ENCODE data around the gene CCDC110. TPM values are rescaled to one million over a fixed set of nuclear protein-coding genes. Genes with fewer than 3 reads are reported as not detected.

CCDC110 gene
- total and polyA plus RNA-seq, 7 donors = 0.69 to 9.3 (median 1.6) TPM

DNA sequence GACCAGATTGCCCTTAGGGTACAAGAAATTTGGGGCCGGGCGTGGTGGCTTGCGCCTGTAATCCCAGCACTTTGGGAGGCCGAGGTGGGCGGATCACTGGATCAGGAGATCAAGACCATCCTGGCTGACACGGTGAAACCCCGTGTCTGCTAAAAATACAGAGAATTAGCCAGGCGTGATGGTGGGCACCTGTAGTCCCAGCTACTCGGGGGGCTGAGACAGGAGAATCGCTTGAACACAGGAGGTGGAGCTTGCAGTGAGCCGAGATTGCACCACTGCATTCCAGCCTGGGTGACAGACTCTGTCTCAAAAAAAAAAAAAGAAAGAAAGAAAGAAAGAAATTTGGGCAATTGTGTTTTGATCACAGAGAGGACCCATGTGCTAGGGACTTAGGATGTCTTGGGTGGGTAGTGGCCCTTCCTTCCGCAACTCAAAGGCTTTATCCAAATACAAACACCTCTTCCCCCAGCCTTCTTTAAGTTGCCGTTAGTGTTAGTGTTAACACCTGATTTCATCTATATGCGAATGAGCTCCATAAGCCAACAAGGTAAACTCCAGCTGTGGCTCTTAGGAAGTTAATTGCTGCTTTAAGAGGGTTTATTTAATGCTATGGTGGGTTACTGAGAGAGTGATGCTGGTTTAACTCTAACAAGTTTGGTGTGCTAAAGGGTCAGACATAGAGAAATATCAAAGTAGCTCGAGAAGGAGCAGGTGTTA is 8.6 kb upstream of the CCDC110 start:
- Histone ChIP-seq H3K9me3 (no peaks in the 10 kb centered on the region), H3K27ac (no peak overlapping the region), H3K4me1 (no peaks in the 10 kb centered on the region), H3K4me3 (no peak overlapping the region), H3K36me3 (no peaks in the 10 kb centered on the region), H3K27me3 (no peaks in the 10 kb centered on the region)
- intact Hi-C loops (cut with DNase I) = no loop called here
- TF ChIP-seq, protein P1, sequence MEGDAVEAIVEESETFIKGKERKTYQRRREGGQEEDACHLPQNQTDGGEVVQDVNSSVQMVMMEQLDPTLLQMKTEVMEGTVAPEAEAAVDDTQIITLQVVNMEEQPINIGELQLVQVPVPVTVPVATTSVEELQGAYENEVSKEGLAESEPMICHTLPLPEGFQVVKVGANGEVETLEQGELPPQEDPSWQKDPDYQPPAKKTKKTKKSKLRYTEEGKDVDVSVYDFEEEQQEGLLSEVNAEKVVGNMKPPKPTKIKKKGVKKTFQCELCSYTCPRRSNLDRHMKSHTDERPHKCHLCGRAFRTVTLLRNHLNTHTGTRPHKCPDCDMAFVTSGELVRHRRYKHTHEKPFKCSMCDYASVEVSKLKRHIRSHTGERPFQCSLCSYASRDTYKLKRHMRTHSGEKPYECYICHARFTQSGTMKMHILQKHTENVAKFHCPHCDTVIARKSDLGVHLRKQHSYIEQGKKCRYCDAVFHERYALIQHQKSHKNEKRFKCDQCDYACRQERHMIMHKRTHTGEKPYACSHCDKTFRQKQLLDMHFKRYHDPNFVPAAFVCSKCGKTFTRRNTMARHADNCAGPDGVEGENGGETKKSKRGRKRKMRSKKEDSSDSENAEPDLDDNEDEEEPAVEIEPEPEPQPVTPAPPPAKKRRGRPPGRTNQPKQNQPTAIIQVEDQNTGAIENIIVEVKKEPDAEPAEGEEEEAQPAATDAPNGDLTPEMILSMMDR (IDR thresholded peaks at IDR 0.05) = no peak
- TF ChIP-seq POLR2A (IDR thresholded peaks at IDR 0.05) = no peak
- no peak for TF ChIP-seq POLR2AphosphoS5 (IDR thresholded peaks at IDR 0.05)
- TF ChIP-seq EP300 (IDR thresholded peaks at IDR 0.05) = no peak
- WGBS, 2 donors = 64 to 65% methylated on average over 15 of the region's 15 CpGs
- DNase-seq = no peak

DNA sequence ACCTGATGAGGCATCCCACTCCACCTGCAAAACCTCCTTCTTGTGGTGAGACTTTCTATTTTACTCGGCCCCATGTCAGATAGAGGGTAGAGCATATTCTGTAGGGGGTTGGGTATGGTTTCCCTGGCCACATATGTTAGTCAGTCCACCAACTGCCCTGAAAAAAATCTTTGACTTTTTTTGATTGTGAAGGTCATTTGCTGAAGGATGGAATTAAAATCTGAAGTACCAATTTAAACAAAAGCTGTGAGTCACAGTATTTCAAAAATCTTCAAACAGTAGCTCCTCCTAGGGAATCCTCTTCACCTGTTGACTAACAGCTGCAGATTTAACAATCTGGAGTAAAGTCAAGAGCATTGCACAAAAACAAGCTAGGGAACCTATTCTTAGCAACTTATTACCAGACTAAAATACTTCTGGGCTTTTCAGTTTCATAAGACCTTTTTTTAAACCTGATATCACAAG is 8.0 kb upstream of the CCDC110 start:
- Histone ChIP-seq H3K27me3 (no peaks in the 10 kb centered on the region), H3K27ac (no peak overlapping the region), H3K4me3 (no peak overlapping the region), H3K36me3 (no peaks in the 10 kb centered on the region), H3K4me1 (no peaks in the 10 kb centered on the region), H3K9me3 (no peaks in the 10 kb centered on the region)
- TF ChIP-seq, protein P1 (IDR thresholded peaks at IDR 0.05) = no peak
- TF ChIP-seq POLR2A (IDR thresholded peaks at IDR 0.05) (no peak), EP300 (IDR thresholded peaks at IDR 0.05) (no peak)
- 59 to 64% methylated on average over 1 of the region's 1 CpG for WGBS, 2 donors
- DNase-seq = no peak
- intact Hi-C loops (cut with DNase I) = no loop called here

DNA sequence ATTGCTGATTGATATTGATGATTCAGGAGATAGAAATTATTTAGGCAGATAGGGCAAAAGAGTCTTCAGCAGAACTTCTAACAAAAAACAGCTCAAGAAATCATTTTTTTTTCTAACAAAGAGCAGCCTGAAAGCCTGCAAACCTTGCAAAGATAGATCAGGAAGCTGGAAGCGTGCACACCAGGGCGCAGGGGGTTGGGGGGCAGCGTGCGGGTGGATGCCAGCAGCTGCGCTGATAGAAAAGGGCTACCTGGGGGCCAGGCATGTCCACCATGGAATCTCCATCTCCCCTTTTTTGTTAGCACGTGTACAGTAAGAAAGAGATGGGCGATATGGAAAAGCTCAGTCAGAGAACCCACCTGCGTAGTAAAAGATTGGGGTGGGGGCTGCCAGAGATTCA is 1.7 kb upstream of the CCDC110 start:
- DNase-seq = no peak
- no peak for TF ChIP-seq POLR2AphosphoS5 (IDR thresholded peaks at IDR 0.05)
- no peak for TF ChIP-seq EP300 (IDR thresholded peaks at IDR 0.05)
- TF ChIP-seq POLR2A (IDR thresholded peaks at IDR 0.05) = no peak
- TF ChIP-seq, protein P1 (IDR thresholded peaks at IDR 0.05) = no peak
- Histone ChIP-seq H3K27me3 (no peaks in the 10 kb centered on the region), H3K36me3 (no peaks in the 10 kb centered on the region), H3K4me1 (peaks cover 0 to 14% (median 7%) of the 10 kb centered on the region in 4 donors), H3K4me3 (no peak overlapping the region), H3K27ac (no peak overlapping the region), H3K9me3 (no peaks in the 10 kb centered on the region)
- 90 to 96% methylated on average over 8 of the region's 8 CpGs for WGBS, 2 donors
- intact Hi-C loops (cut with DNase I) = loop anchor here (5.0 kb wide), 3 partner anchors 46 to 564 kb away; partner anchors contain the start of genes PDLIM3 and UFSP2

- TF ChIP-seq, protein P1 (IDR thresholded peaks at IDR 0.05) = no peak
- no peak for TF ChIP-seq POLR2A (IDR thresholded peaks at IDR 0.05)
- TF ChIP-seq EP300 (IDR thresholded peaks at IDR 0.05) = no peak
- no peak for TF ChIP-seq POLR2AphosphoS5 (IDR thresholded peaks at IDR 0.05)
- H3K36me3 ChIP-seq = no peaks in the 10 kb centered on the region
- intact Hi-C loops (cut with DNase I) = loop anchor here (5.0 kb wide), 3 partner anchors 45 to 565 kb away; partner anchors contain the start of genes PDLIM3 and UFSP2
- H3K4me3 ChIP-seq = peak overlapping the region; percentile 52 to 95 (median 78)
- DNase-seq = no peak
- H3K4me1 ChIP-seq = peaks cover 0 to 14% (median 7%) of the 10 kb centered on the region in 4 donors
- H3K9me3 ChIP-seq = no peaks in the 10 kb centered on the region
- peak overlapping the region in 3 of 4 donors; percentile 71 to 80 (median 73) for H3K27ac ChIP-seq
- H3K27me3 ChIP-seq = no peaks in the 10 kb centered on the region
- 14 to 39% methylated on average over 10 of the region's 10 CpGs for WGBS, 2 donors
Measured at GRCh38 chr4:185472103-185472542, 590 bp upstream of the CCDC110 start.
